OCI-LY7 (cell line): Measurements from ENCODE around the gene TRIB2. TPM values are rescaled to one million over a fixed set of nuclear protein-coding genes. Genes with fewer than 3 reads are reported as not detected.

ENCODE experiments used
- BruUV-seq: library from RNA; stranded (reverse); fragments of 400-500 nt; replicated peaks from 2 replicates; lab custom pipeline; 2021; lab: Mats Ljungman, UMichigan
- CTCF ChIA-PET: fragments of 300-600 bp; sonication (Branson Sonifier 250); formaldehyde crosslinking; loops from one replicate; lab custom pipeline; 2022; ENCODE audit warnings: antibody characterized with exemption; ENCODE audit not compliant: unreplicated experiment; lab: Charles Lee
- POLR2A ChIA-PET: fragments of 300-600 bp; sonication (Branson Sonifier 250); formaldehyde crosslinking; loops from one replicate; lab custom pipeline; 2022; ENCODE audit warnings: antibody characterized with exemption; lab: Charles Lee
- DNase-seq: peaks from one replicate; pipeline ENCODE4 v3.0.0-alpha.2; 2015; ENCODE audit warnings: low spot score
- H2AFZ ChIP-seq: fragments of 200-600 bp; sonication (generic), shearing (Covaris generic); 2 replicates; pipeline ENCODE4 v1.6.1; 2014; ENCODE audit warnings: mild to moderate bottlenecking, antibody characterized with exemption, low read length, moderate library complexity
- H3K27ac ChIP-seq: fragments of 200-600 bp; sonication (generic); 2 replicates; pipeline ENCODE4 v1.5.1; 2014; ENCODE audit warnings: mixed run types, low read depth, mild to moderate bottlenecking, moderate library complexity, low read length, inconsistent platforms; ENCODE audit not compliant: poor library complexity, severe bottlenecking
- H3K36me3 ChIP-seq: fragments of 200-600 bp; sonication (generic); 2 replicates; pipeline ENCODE4 v1.6.1; 2014; ENCODE audit warnings: mild to moderate bottlenecking, antibody characterized with exemption, low read length, moderate library complexity, mixed read lengths; ENCODE audit not compliant: insufficient read depth
- H3K4me1 ChIP-seq: fragments of 200-600 bp; sonication (generic); 2 replicates; pipeline ENCODE4 v1.5.1; 2014; ENCODE audit warnings: mild to moderate bottlenecking, low read length; ENCODE audit not compliant: insufficient read depth, poor library complexity, severe bottlenecking
- H3K4me2 ChIP-seq: fragments of 200-600 bp; sonication (generic); 2 replicates; pipeline ENCODE4 v1.6.1; 2014; ENCODE audit warnings: mild to moderate bottlenecking, low read length
- H3K4me3 ChIP-seq: fragments of 200-600 bp; sonication (generic); 2 replicates; pipeline ENCODE4 v1.5.1; 2014; ENCODE audit warnings: mild to moderate bottlenecking, low read depth, low read length; ENCODE audit not compliant: poor library complexity, severe bottlenecking
- H3K79me2 ChIP-seq: fragments of 200-600 bp; sonication (generic); 2 replicates; pipeline ENCODE4 v1.6.1; 2016; ENCODE audit warnings: low read depth, mild to moderate bottlenecking, low read length, moderate library complexity, mixed read lengths; ENCODE audit not compliant: insufficient read depth
- H3K9me2 ChIP-seq: fragments of 200-600 bp; sonication (generic); 2 replicates; pipeline ENCODE4 v1.6.1; 2016; ENCODE audit warnings: mild to moderate bottlenecking, low read length, mixed read lengths; ENCODE audit not compliant: insufficient read depth
- H3K9me3 ChIP-seq: fragments of 200-600 bp; sonication (generic); 2 replicates; pipeline ENCODE4 v1.6.1; 2014; ENCODE audit warnings: mild to moderate bottlenecking, mixed run types, low read length, mixed read lengths
- H4K20me1 ChIP-seq: fragments of 200-600 bp; sonication (generic); 2 replicates; pipeline ENCODE4 v1.6.1; 2014; ENCODE audit warnings: mild to moderate bottlenecking, antibody characterized with exemption, low read length, moderate library complexity, mixed read lengths; ENCODE audit not compliant: insufficient read depth
- CTCF ChIP-seq: fragments of 200-600 bp; sonication (generic); conservative IDR thresholded peaks from 2 replicates; pipeline ENCODE4 v1.5.1; 2014; ENCODE audit warnings: mild to moderate bottlenecking, antibody characterized with exemption, low read length, moderate library complexity, mixed read lengths
- EZH2phosphoT487 ChIP-seq: fragments of 200-600 bp; sonication (generic); IDR thresholded peaks from 2 replicates; pipeline ENCODE4 v1.6.1; 2018; ENCODE audit warnings: low read depth, borderline replicate concordance, mild to moderate bottlenecking, mixed run types, antibody characterized with exemption, low read length, moderate library complexity, mixed read lengths
- intact Hi-C: fragments of 100-400 bp; cut with micrococcal nuclease; formaldehyde crosslinking; loops from one replicate; pipeline ENCODE4 v1.10.0; 2022; ENCODE audit not compliant: unreplicated experiment
- total RNA-seq, 2 experiments: library from RNA; depleted of rRNA in 1 of 2; stranded (reverse); fragments of >200 nt in 1 of 2; shearing (Covaris generic) in 1 of 2; gene quantifications; 2 replicates each; pipeline ENCODE4 v1.2.3, GENCODE V29; 2014 to 2022

TRIB2 gene
- total RNA-seq, 2 experiments from 2014 or later = 18.8 to 26.0 TPM

DNA sequence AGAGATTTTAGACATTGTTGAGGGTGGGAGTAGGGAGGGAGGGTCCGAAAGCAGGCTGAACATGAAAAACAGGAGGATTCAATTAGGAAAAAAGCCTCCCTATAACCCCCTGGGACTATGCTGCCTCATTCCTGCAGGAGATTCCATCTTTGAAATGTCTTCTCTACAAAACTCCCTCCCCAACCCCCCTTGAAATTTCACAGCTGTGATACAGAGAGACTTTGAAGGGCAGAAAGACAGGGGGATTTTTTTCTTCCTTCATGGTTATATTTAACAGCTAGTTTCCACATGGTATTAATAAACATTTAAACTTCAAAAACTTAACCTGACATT is 57.6 kb downstream of the TRIB2 start:
- Histone ChIP-seq H3K27ac (no peak overlapping the region), H3K36me3 (no peaks in the 10 kb centered on the region), H2AFZ (no peak overlapping the region), H3K9me2 (no peaks in the 10 kb centered on the region), H3K4me2 (no peak overlapping the region), H3K4me1 (no peaks in the 10 kb centered on the region), H3K9me3 (no peaks in the 10 kb centered on the region), H3K4me3 (no peak overlapping the region), H4K20me1 (no peaks in the 10 kb centered on the region), H3K79me2 (no peaks in the 10 kb centered on the region)
- BruUV-seq = no TSS peak
- intact Hi-C loops = no loop called here
- ChIA-PET POLR2A (interaction anchor here (0.6 to 0.7 kb wide), 3 partner anchors 227 to 1025 kb away, joined by 3 to 4 read pairs (median 3); no protein-coding TSS in a partner anchor), CTCF (no interaction called here)
- DNase-seq = no peak
- TF ChIP-seq CTCF (no peak), EZH2phosphoT487 (no peak)

DNA sequence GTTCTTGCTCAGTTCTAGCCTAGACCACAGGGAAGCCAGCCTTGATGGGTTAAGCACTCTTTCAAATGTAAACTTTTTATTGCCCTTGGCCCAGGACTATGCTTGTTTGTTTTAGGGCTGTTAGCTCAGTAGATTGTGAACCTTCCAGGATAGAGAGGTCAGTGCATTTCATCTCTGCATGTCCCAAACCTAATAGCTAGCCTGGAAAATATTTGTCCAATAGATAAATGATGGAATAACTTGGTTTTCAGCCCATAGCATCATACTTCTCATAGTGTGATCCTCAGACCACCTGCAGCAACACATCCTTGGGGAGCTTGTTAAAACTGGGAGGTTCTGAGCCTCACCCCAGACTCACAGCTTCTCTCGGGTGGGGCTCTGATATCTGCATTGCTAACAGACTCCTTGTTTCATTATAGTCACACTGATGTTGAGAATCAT is 59.8 kb downstream of the TRIB2 start:
- intact Hi-C loops = no loop called here
- Histone ChIP-seq H3K4me3 (no peak overlapping the region), H3K4me1 (no peaks in the 10 kb centered on the region), H4K20me1 (no peaks in the 10 kb centered on the region), H3K4me2 (no peak overlapping the region), H2AFZ (no peak overlapping the region), H3K9me2 (no peaks in the 10 kb centered on the region), H3K27ac (no peak overlapping the region), H3K79me2 (no peaks in the 10 kb centered on the region), H3K9me3 (no peaks in the 10 kb centered on the region), H3K36me3 (no peaks in the 10 kb centered on the region)
- POLR2A ChIA-PET = interaction anchor here (0.6 to 1.1 kb wide), 2 partner anchors 20 to 187 kb away, joined by 3 to 7 read pairs; no protein-coding TSS in a partner anchor
- no TSS peak for BruUV-seq
- CTCF ChIA-PET = no interaction called here
- no peak for DNase-seq
- TF ChIP-seq CTCF (no peak), EZH2phosphoT487 (no peak)

DNA sequence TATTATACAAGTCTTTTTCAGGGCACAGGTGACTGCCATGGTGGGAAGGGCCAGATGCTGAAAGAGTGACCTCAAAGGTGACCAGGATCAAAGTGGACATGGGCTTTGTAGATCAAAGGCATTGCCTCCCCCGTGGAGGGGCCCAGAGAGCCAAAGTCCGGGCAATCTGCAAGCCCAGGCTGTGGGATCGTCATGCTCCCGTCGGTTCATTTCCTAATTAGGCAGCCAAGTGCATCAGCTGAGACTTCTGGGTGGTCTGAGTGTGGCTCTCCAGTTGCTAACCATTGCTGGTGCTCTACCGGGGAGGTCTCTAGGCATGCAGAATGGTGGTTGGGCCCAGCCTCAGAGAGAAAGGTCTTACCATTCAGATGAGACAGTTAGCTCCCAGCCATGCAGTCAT is 61.6 kb downstream of the TRIB2 start:
- Histone ChIP-seq H3K4me2 (no peak overlapping the region), H3K79me2 (no peaks in the 10 kb centered on the region), H3K9me2 (no peaks in the 10 kb centered on the region), H3K4me3 (no peak overlapping the region), H3K9me3 (no peaks in the 10 kb centered on the region), H2AFZ (no peak overlapping the region), H3K36me3 (no peaks in the 10 kb centered on the region), H3K4me1 (no peaks in the 10 kb centered on the region), H4K20me1 (no peaks in the 10 kb centered on the region), H3K27ac (no peak overlapping the region)
- intact Hi-C loops = no loop called here
- POLR2A ChIA-PET = interaction anchor here (1.3 kb wide), 1 partner anchor 10 kb away, joined by 4 read pairs; no protein-coding TSS in a partner anchor
- BruUV-seq = no TSS peak
- CTCF ChIA-PET = no interaction called here
- DNase-seq = no peak
- TF ChIP-seq CTCF (no peak), EZH2phosphoT487 (no peak)
